ENCODE data around the gene NUMB.

DNA sequence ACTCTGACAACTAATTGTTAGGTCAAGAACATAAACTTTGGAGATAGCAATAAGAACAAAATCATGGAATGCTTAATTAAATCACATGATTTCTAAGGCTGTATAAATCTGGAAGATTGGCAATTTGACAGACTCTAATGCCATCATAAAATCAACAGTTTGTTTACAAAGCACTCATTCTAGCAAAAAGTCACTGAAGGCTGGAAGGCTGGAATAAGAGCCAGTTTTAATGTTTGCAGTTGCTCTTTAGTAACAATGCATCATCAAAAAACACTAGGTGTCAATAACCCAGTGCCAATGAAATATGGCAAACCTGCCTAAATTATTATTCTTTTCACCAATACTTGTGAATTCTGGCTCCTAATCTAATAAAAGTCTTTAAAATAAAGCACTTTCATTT lies 65.0 kb downstream of the NUMB start:
- TF ChIP-seq CTCF (IDR thresholded peaks at IDR 0.05; ENCODE audit: extremely low read depth in 1 of 2, insufficient read depth in 1 of 2, low read depth in 1 of 2, low read length in 2 of 2) (no peak), POLR2A (IDR thresholded peaks at IDR 0.05; ENCODE audit: low read depth, low read length) (no peak), POLR2AphosphoS5 (IDR thresholded peaks at IDR 0.05; ENCODE audit: insufficient read depth, low read depth, low read length) (no peak), EZH2 (IDR thresholded peaks at IDR 0.05; ENCODE audit: borderline replicate concordance, low read depth, low read length, severe bottlenecking) (no peak), JUN (IDR thresholded peaks at IDR 0.05; ENCODE audit: borderline replicate concordance, insufficient read depth, insufficient read length, low read depth) (no peak), FOS (IDR thresholded peaks at IDR 0.05; ENCODE audit: borderline replicate concordance, insufficient read depth, low read length) (no peak), MYC (IDR thresholded peaks at IDR 0.05; ENCODE audit: low read depth, low read length) (no peak), GATA2 (IDR thresholded peaks at IDR 0.05; ENCODE audit: insufficient read depth, insufficient read length, low read depth, low read length) (no peak)
- TF ChIP-seq, protein P1, sequence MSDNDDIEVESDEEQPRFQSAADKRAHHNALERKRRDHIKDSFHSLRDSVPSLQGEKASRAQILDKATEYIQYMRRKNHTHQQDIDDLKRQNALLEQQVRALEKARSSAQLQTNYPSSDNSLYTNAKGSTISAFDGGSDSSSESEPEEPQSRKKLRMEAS (IDR thresholded peaks at IDR 0.05; ENCODE audit: insufficient read depth, insufficient read length): no peak

All from endothelial cell of umbilical vein (primary cell).